Left ventricle myocardium inferior (tissue), 1 donor: ENCODE data around the gene PSG5. TPM values are rescaled to one million over a fixed set of nuclear protein-coding genes. Genes with fewer than 3 reads are reported as not detected.
"Not testable (repeated sequence)": the region's sequence is repeated elsewhere in the genome, so short reads cannot be mapped to it uniquely, and the experiment has no call there.

ENCODE experiments used
- DNase-seq: peaks from one replicate; pipeline ENCODE4 v3.0.0-alpha.2; 2020
- H3K27ac ChIP-seq: fragments of 200-600 bp; replicated peaks from 2 replicates; pipeline ENCODE4 v1.8.0; 2021
- H3K27me3 ChIP-seq: fragments of 200-600 bp; 2 replicates; pipeline ENCODE4 v1.8.0; 2021; ENCODE audit warnings: low read depth
- H3K36me3 ChIP-seq: fragments of 200-600 bp; 2 replicates; pipeline ENCODE4 v1.8.0; 2021
- H3K4me1 ChIP-seq: fragments of 200-600 bp; 2 replicates; pipeline ENCODE4 v1.8.0; 2021
- H3K4me3 ChIP-seq: fragments of 200-600 bp; 2 replicates; pipeline ENCODE4 v1.8.0; 2021; ENCODE audit warnings: mild to moderate bottlenecking, moderate library complexity
- H3K9me3 ChIP-seq: fragments of 200-600 bp; replicated peaks from 2 replicates; pipeline ENCODE4 v1.8.0; 2021
- CTCF ChIP-seq: fragments of 200-600 bp; IDR thresholded peaks from 2 replicates; pipeline ENCODE4 v1.8.0; 2021; ENCODE audit warnings: antibody characterized with exemption, mild to moderate bottlenecking, borderline replicate concordance
- intact Hi-C: fragments of 100-400 bp; cut with micrococcal nuclease; formaldehyde crosslinking; loops from one replicate; pipeline ENCODE4 v1.11.0; 2022
- total RNA-seq: library from RNA; stranded (reverse); fragmentation: NEBNext Ultra II Directional; extraction: Animal tissue kit (Norgen Biotek cat#: 25700); gene quantifications from one replicate; pipeline ENCODE4 v1.2.1, GENCODE V29; 2021
- donor health status: DM: no; HTN: yes; CAD: no; lungs with severe emphysema.

Gene PSG5
- total RNA-seq, 1 donor from 2014 or later = not detected

DNA sequence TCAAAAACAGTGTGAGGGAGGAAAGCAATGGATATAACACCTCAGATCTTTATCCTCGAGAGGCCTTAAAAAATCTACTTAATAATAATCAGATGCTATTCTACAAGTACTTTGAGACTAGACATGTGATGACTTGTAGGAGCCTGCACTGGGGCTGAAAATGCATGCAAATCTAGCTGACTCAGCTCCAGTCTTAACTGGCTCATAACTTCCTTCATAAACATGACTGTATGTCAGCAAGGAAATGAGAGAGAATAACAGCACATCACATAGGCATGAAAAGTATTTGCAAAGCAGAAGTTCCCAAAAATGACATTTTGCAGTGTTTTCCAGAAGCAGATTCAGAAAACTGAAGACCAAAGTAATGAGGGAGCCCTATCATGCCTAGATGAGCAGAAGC lies 38.1 kb downstream of the PSG5 start:
- no peak for TF ChIP-seq CTCF
- no peaks in the 10 kb centered on the region for H3K9me3 ChIP-seq
- peaks cover 7% of the 10 kb centered on the region for H3K27me3 ChIP-seq
- H3K36me3 ChIP-seq = no peaks in the 10 kb centered on the region
- H3K4me1 ChIP-seq = no peaks in the 10 kb centered on the region
- H3K27ac ChIP-seq = no peak overlapping the region
- H3K4me3 ChIP-seq = no peak overlapping the region
- no peak for DNase-seq
- intact Hi-C loops = no loop called here

DNA sequence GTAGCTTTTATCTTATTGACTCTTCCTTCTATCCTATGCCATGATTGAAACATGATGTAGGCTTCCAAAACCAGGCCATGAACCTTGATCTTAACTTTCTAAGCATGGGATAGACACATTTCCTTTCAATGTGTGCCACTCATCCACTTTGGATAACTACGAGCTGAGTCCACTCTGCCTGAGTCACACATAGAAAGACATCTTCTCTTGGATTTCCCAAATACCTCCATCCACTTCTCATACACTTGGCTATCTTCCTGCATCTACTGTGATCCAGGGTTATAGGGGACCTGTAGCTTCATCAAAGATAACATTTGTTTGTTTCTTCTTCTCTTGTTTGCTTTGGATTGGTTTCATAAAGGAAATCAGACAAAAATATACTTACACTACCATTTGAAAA lies 44.6 kb downstream of the PSG5 start:
- H3K4me3 ChIP-seq, H3K9me3 ChIP-seq, H3K36me3 ChIP-seq, H3K27ac ChIP-seq, intact Hi-C loops, H3K4me1 ChIP-seq, H3K27me3 ChIP-seq, DNase-seq: not testable (repeated sequence)

- Histone ChIP-seq H3K27ac (no peak overlapping the region), H3K4me3 (no peak overlapping the region), H3K36me3 (no peaks in the 10 kb centered on the region), H3K27me3 (peaks cover 10% of the 10 kb centered on the region), H3K4me1 (no peaks in the 10 kb centered on the region), H3K9me3 (no peaks in the 10 kb centered on the region)
- DNase-seq = no peak
- no peak for TF ChIP-seq CTCF
- intact Hi-C loops = no loop called here
These were observed 53.6 kb downstream of the PSG5 start for GRCh38 chr19:43132696-43133095.

DNA sequence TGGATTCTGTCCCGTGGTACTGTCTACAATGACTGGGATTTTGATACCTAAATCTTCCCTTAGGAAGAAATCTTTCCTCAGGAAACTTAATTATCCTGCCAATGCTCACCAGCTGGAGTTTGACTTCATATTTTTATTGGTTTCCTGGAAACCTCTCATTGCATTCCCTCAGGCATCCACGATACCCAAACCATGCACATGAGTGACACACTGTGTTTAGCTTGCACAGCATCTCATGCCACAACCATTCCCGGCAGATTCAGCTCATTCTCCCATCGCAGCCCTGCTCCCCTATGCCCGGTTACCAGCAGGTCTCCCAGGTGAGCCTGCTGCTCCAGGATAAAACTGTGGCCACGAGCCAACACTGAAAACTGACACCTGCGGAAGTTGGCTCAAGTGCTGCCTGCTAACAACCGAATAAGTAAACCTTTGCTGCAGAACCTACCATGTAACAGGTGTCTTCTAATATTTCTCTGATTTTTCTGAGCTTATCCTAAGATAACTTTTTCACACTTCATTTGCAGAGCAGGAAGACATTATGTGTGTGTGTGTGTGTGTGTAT lies 55.0 kb downstream of the PSG5 start:
- H3K4me1 ChIP-seq, H3K36me3 ChIP-seq, H3K27ac ChIP-seq, DNase-seq, H3K9me3 ChIP-seq, H3K4me3 ChIP-seq, intact Hi-C loops: not testable (repeated sequence)
- H3K27me3 ChIP-seq = peaks cover 18% of the 10 kb centered on the region

DNA sequence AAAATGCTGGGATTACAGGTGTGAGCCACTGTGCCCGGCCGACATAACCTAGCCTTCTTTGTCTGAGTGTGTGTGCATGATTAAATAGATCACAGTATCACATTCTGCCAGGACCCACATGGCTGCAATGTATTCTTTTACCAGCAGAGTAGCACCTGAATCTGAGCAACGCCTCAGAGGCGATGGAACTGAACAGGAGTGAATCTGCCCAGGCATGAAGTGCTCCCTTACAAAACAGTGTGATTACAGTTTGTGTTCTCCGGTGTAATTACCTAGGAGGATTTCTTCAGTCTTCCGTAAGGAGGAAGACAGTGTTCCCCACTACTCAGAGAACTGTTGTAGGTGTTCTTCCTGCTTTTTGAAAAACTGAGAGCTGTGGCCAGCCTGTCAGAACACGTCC lies 57.1 kb downstream of the PSG5 start:
- intact Hi-C loops, H3K4me3 ChIP-seq, H3K4me1 ChIP-seq: not testable (repeated sequence)

GRCh38 chr19:43127336-43127735 lies 59.0 kb downstream of the PSG5 start:
- H3K36me3 ChIP-seq, H3K9me3 ChIP-seq, H3K27ac ChIP-seq, DNase-seq, H3K4me3 ChIP-seq, H3K4me1 ChIP-seq, intact Hi-C loops: not testable (repeated sequence)
- H3K27me3 ChIP-seq = peaks cover 21% of the 10 kb centered on the region

More for the DNA sequence above, 57.1 kb downstream of the PSG5 start:
- not testable (repeated sequence) for H3K36me3 ChIP-seq, DNase-seq, H3K27ac ChIP-seq, H3K9me3 ChIP-seq
- H3K27me3 ChIP-seq = peaks cover 16% of the 10 kb centered on the region

DNA sequence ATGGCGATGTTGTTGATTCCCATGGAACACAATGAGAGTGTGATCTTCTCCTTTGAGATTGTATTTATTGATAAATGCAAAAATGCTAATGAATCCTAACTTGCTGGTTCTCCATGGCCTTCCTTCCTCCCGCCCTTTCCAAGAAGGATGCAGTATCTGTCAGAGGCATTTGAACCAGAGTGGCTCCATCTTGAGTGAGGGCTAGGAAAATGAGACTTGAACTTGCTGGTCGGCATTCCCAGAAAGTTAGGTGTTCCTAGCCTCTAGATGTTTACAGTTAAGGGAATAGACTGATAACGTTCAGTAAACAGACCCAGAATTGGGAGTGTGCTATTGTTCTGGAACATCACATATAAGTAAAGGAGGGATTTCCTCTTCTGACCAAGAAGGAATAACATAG lies 59.6 kb downstream of the PSG5 start:
- intact Hi-C loops = no loop called here
- H3K27me3 ChIP-seq = peaks cover 21% of the 10 kb centered on the region
- no peaks in the 10 kb centered on the region for H3K36me3 ChIP-seq
- H3K4me3 ChIP-seq = no peak overlapping the region
- H3K9me3 ChIP-seq = no peaks in the 10 kb centered on the region
- TF ChIP-seq CTCF = no peak
- DNase-seq = no peak
- no peaks in the 10 kb centered on the region for H3K4me1 ChIP-seq
- H3K27ac ChIP-seq = no peak overlapping the region

DNA sequence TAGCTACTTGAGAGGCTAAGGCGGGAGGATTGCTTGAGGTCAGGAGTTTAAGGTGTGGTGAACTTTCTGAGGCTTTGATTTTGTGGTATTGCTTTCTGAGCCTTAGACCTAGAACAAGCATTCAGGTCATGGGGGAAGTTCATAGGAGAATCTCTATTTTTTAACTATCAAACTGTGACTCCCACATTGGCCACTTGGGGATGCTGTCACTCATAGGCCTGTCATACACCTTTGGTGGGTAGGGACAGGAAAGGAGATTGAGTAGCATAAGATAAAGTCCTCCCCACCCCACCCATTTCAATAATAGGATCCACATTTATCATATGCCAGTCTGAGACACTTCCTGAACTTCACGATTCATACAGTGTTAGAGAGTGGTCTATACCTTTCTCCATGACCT lies 62.0 kb downstream of the PSG5 start:
- intact Hi-C loops = no loop called here
- DNase-seq = no peak
- no peaks in the 10 kb centered on the region for H3K9me3 ChIP-seq
- peaks cover 16% of the 10 kb centered on the region for H3K27me3 ChIP-seq
- no peaks in the 10 kb centered on the region for H3K36me3 ChIP-seq
- no peak overlapping the region for H3K4me3 ChIP-seq
- H3K27ac ChIP-seq = no peak overlapping the region
- TF ChIP-seq CTCF = no peak
- no peaks in the 10 kb centered on the region for H3K4me1 ChIP-seq

- H3K36me3 ChIP-seq, DNase-seq, H3K9me3 ChIP-seq, H3K27me3 ChIP-seq, H3K27ac ChIP-seq, H3K4me3 ChIP-seq, H3K4me1 ChIP-seq, intact Hi-C loops: not testable (repeated sequence)
These were observed 65.8 kb downstream of the PSG5 start for GRCh38 chr19:43120433-43121026.

DNA sequence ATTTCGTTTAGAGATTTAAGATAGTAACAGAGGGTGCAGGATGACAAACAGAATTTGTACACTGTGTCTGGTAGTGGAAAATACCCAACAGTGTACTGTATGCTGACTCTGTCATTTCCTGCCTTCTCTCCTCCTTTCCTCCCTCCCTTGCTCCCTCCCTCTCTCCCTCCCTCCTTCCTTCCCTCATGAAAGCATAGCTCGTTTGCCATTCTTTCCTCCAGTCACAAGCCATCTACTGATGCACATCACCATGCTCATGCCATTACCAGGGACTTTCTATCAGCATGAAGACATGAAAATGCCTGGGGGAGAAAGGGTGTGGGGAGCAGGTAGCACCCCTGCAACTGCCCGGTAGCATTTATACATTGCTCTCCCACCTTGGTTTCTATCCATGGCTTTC lies 66.8 kb downstream of the PSG5 start:
- H3K36me3 ChIP-seq, H3K9me3 ChIP-seq, intact Hi-C loops, H3K4me1 ChIP-seq, DNase-seq, H3K4me3 ChIP-seq, H3K27me3 ChIP-seq, H3K27ac ChIP-seq: not testable (repeated sequence)
